ENCODE results near the gene BZW1.

- TF ChIP-seq, protein P1, sequence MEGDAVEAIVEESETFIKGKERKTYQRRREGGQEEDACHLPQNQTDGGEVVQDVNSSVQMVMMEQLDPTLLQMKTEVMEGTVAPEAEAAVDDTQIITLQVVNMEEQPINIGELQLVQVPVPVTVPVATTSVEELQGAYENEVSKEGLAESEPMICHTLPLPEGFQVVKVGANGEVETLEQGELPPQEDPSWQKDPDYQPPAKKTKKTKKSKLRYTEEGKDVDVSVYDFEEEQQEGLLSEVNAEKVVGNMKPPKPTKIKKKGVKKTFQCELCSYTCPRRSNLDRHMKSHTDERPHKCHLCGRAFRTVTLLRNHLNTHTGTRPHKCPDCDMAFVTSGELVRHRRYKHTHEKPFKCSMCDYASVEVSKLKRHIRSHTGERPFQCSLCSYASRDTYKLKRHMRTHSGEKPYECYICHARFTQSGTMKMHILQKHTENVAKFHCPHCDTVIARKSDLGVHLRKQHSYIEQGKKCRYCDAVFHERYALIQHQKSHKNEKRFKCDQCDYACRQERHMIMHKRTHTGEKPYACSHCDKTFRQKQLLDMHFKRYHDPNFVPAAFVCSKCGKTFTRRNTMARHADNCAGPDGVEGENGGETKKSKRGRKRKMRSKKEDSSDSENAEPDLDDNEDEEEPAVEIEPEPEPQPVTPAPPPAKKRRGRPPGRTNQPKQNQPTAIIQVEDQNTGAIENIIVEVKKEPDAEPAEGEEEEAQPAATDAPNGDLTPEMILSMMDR (IDR thresholded peaks at IDR 0.05 in 4 of 5, conservative IDR thresholded peaks at IDR 0.05 in 1 of 5) = no peak
- TF ChIP-seq POLR2A (IDR thresholded peaks at IDR 0.05) = no peak
Observed at GRCh38 chr2:200829258-200829655, 17.5 kb downstream of the BZW1 start.
